B cell (primary cell): Measurements from ENCODE around the gene OR51B2. TPM values are rescaled to one million over a fixed set of nuclear protein-coding genes. Genes with fewer than 3 reads are reported as not detected.

Source experiments
- ATAC-seq: fragments of 200-7000 bp; cut with Tn5 transposase; one replicate; pipeline ENCODE4 v1.10.0; 2021; ENCODE audit warnings: low read depth, mild to moderate bottlenecking, moderate number of reproducible peaks, moderate library complexity
- CTCF ChIA-PET: fragments of 350-600 bp; sonication (Branson Sonifier 250); formaldehyde crosslinking; loops from one replicate; lab custom pipeline; 2021; ENCODE audit warnings: antibody characterized with exemption, inconsistent platforms; lab: Charles Lee
- POLR2A ChIA-PET: fragments of 350-600 bp; sonication (Branson Sonifier 250); formaldehyde crosslinking; loops from one replicate; lab custom pipeline; 2021; ENCODE audit warnings: antibody characterized with exemption; lab: Charles Lee
- DNase-seq: peaks from one replicate; pipeline ENCODE4 v3.0.0; 2013
- H2AFZ ChIP-seq: 2 replicates; pipeline ENCODE4 v1.6.1; 2012; ENCODE audit warnings: mild to moderate bottlenecking, low read depth, low read length; ENCODE audit not compliant: insufficient read depth, poor library complexity, severe bottlenecking
- H3K27ac ChIP-seq, 2 donors: 1 replicate in 1 of 2; 2 replicates in 1 of 2; pipeline ENCODE4 v1.5.1; 2012 to 2013; ENCODE audit warnings: low read length in 2 of 2, mild to moderate bottlenecking in 2 of 2, moderate library complexity in 1 of 2
- H3K27me3 ChIP-seq, 4 experiments: fragments of 200-600 bp in 1 of 4; sonication (generic) in 1 of 4; replicated peaks in 1 of 4; 1 replicate in 2 of 4; 2 replicates in 2 of 4; pipeline versions ENCODE4 v1.6.1 to v1.7.0; 2013 to 2016; ENCODE audit warnings: low read length in 3 of 4, mild to moderate bottlenecking in 2 of 4, mixed read lengths in 1 of 4, moderate library complexity in 1 of 4; ENCODE audit not compliant: insufficient read depth in 4 of 4, control insufficient read depth in 3 of 4; ENCODE audit errors: control extremely low read depth in 1 of 4
- H3K36me3 ChIP-seq, 2 experiments: replicated peaks in 1 of 2; 1 replicate in 1 of 2; 2 replicates in 1 of 2; pipeline versions ENCODE4 v1.6.1 to v1.7.1; 2013; ENCODE audit warnings: low read length in 1 of 2; ENCODE audit not compliant: insufficient read depth in 2 of 2, control insufficient read depth in 1 of 2; ENCODE audit errors: control extremely low read depth in 1 of 2, extremely low read depth in 1 of 2
- H3K4me1 ChIP-seq, 2 donors: fragments of 200-600 bp in 1 of 2; sonication (generic) in 1 of 2; 1 replicate in 1 of 2; 2 replicates in 1 of 2; pipeline versions ENCODE4 v1.5.1 to v1.6.1; 2013 to 2017; ENCODE audit warnings: low read length in 2 of 2; ENCODE audit not compliant: control insufficient read depth in 2 of 2, insufficient read depth in 2 of 2
- H3K4me2 ChIP-seq: replicated peaks from 2 replicates; pipeline ENCODE3; 2012; ENCODE audit warnings: mild to moderate bottlenecking, low read depth, low read length; ENCODE audit not compliant: poor library complexity, severe bottlenecking
- H3K4me3 ChIP-seq, 5 experiments: fragments of 200-600 bp in 1 of 5; sonication (generic) in 1 of 5; 1 replicate in 3 of 5; 2 replicates in 2 of 5; pipeline versions ENCODE4 v1.5.1 to v1.7.0; 2011 to 2016; ENCODE audit warnings: low read length in 4 of 5, mild to moderate bottlenecking in 4 of 5, low read depth in 2 of 5, control low read depth in 1 of 5, moderate library complexity in 1 of 5; ENCODE audit not compliant: insufficient read depth in 1 of 5; ENCODE audit errors: control extremely low read depth in 1 of 5, extremely low read depth in 1 of 5
- H3K79me2 ChIP-seq: fragments of 200-600 bp; sonication (generic); one replicate; pipeline ENCODE4 v1.6.0; 2016; ENCODE audit warnings: low read length; ENCODE audit not compliant: control insufficient read depth, insufficient read depth
- H3K9ac ChIP-seq: fragments of 200-600 bp; sonication (generic); 2 replicates; pipeline ENCODE4 v1.6.1; 2017; ENCODE audit warnings: mild to moderate bottlenecking, low read length, moderate library complexity
- H3K9me3 ChIP-seq, 3 donors: one replicate each; pipeline versions ENCODE4 v1.6.1 to v1.7.1; 2013; ENCODE audit warnings: low read length in 2 of 3; ENCODE audit not compliant: control insufficient read depth in 2 of 3, insufficient read depth in 1 of 3; ENCODE audit errors: control extremely low read depth in 1 of 3
- H4K20me1 ChIP-seq: 2 replicates; pipeline ENCODE4 v1.6.0; 2012; ENCODE audit warnings: mild to moderate bottlenecking, low read length; ENCODE audit not compliant: insufficient read depth, control insufficient read depth, poor library complexity, severe bottlenecking
- H3K27ac Mint-ChIP-seq: one replicate; pipeline ENCODE4 v1.8.0; 2021; ENCODE audit warnings: mixed read lengths
- H3K27me3 Mint-ChIP-seq: one replicate; pipeline ENCODE4 v1.8.0; 2021; ENCODE audit warnings: mixed read lengths
- H3K4me1 Mint-ChIP-seq: one replicate; pipeline ENCODE4 v1.8.0; 2021; ENCODE audit warnings: mixed read lengths
- H3K4me3 Mint-ChIP-seq: one replicate; pipeline ENCODE4 v1.8.0; 2021; ENCODE audit warnings: mixed read lengths
- H3K9me3 Mint-ChIP-seq: one replicate; pipeline ENCODE4 v1.8.0; 2022; ENCODE audit warnings: mixed read lengths; ENCODE audit not compliant: insufficient read depth
- CTCF ChIP-seq: fragments of 200-600 bp; IDR thresholded peaks from one replicate; pipeline ENCODE4 v1.8.0; 2022; ENCODE audit warnings: antibody characterized with exemption, mild to moderate bottlenecking
- EZH2 ChIP-seq: IDR thresholded peaks from 2 replicates; pipeline ENCODE4 v1.6.1; 2012; ENCODE audit warnings: borderline replicate concordance, low read depth, mild to moderate bottlenecking, moderate library complexity, low read length; ENCODE audit not compliant: insufficient read depth, poor library complexity, severe bottlenecking
- WGBS: methylation state at CpG from one replicate; pipeline ENCODE4 v1.1.5; 2013; ENCODE audit warnings: missing lambda C conversion rate; ENCODE audit not compliant: insufficient coverage; 5-methylcytosine and 5-hydroxymethylcytosine counted together
- intact Hi-C: fragments of 100-400 bp; cut with micrococcal nuclease; formaldehyde crosslinking; loops from one replicate; pipeline ENCODE4 v1.10.0; 2022
- polyA plus RNA-seq: library from polyadenylated mRNA; depleted of rRNA; stranded (reverse); fragments of >200 nt; gene quantifications from 2 replicates; pipeline ENCODE4 v1.2.3, GENCODE V29; 2012
- total RNA-seq, 2 donors: library from RNA; stranded (reverse); fragments of 120-200 nt in 1 of 2; gene quantifications; 1 replicate in 1 of 2; 2 replicates in 1 of 2; pipeline versions ENCODE4 v1.2.3 to v1.2.4, GENCODE V29; 2013 to 2022

The OR51B2 gene
- total and polyA plus RNA-seq, 2 donors (not counting 1 experiment from before 2014, with no cell fraction given): not detected

- intact Hi-C loops: no loop called here
- DNase-seq: no peak
- no peak for ATAC-seq
- Histone ChIP-seq H3K27ac (no peak overlapping the region), H3K27me3 (peaks cover 0 to 4% (median 0%) of the 10 kb centered on the region in 4 experiments), H3K9ac (no peak overlapping the region), H4K20me1 (no peaks in the 10 kb centered on the region), H3K9me3 (peaks cover 0 to 2% (median 2%) of the 10 kb centered on the region in 3 donors), H3K79me2 (no peaks in the 10 kb centered on the region), H2AFZ (no peak overlapping the region), H3K4me1 (no peaks in the 10 kb centered on the region), H3K36me3 (no peaks in the 10 kb centered on the region), H3K4me3 (no peak overlapping the region), H3K4me2 (no peak overlapping the region)
- ChIA-PET POLR2A (no interaction called here), CTCF (no interaction called here)
- H3K27ac Mint-ChIP-seq: no peak overlapping the region
- no peaks in the 10 kb centered on the region for H3K4me1 Mint-ChIP-seq
- H3K9me3 Mint-ChIP-seq: peaks cover 3% of the 10 kb centered on the region
- H3K4me3 Mint-ChIP-seq: no peak overlapping the region
- no peak for TF ChIP-seq EZH2
- no peak for TF ChIP-seq CTCF
- H3K27me3 Mint-ChIP-seq: peaks cover 16% of the 10 kb centered on the region
- WGBS: no CpG with 5 or more reads among the region's 3 CpGs
Observed at GRCh38 chr11:5368502-5369043, 44.5 kb upstream of the OR51B2 start.

GRCh38 chr11:5367448-5368074, 43.5 kb upstream of the OR51B2 start:
- CTCF ChIA-PET: no interaction called here
- H3K27ac Mint-ChIP-seq: no peak overlapping the region
- no peak overlapping the region for H3K27ac ChIP-seq
- no peak overlapping the region for H3K9ac ChIP-seq
- H2AFZ ChIP-seq: no peak overlapping the region
- ATAC-seq (no peak), DNase-seq (no peak)
- TF ChIP-seq EZH2: no peak
- no peak for TF ChIP-seq CTCF
- H3K4me3 ChIP-seq: no peak overlapping the region
- peaks cover 0 to 4% (median 0%) of the 10 kb centered on the region in 4 experiments for H3K27me3 ChIP-seq
- H4K20me1 ChIP-seq: no peaks in the 10 kb centered on the region
- no peak overlapping the region for H3K4me2 ChIP-seq
- H3K9me3 Mint-ChIP-seq: peaks cover under 1% of the 10 kb centered on the region
- H3K9me3 ChIP-seq: no peaks in the 10 kb centered on the region
- intact Hi-C loops: no loop called here
- POLR2A ChIA-PET: no interaction called here
- H3K79me2 ChIP-seq: no peaks in the 10 kb centered on the region
- H3K4me3 Mint-ChIP-seq: no peak overlapping the region
- H3K4me1 ChIP-seq: no peaks in the 10 kb centered on the region
- H3K27me3 Mint-ChIP-seq: peaks cover 16% of the 10 kb centered on the region
- H3K36me3 ChIP-seq: no peaks in the 10 kb centered on the region
- H3K4me1 Mint-ChIP-seq: no peaks in the 10 kb centered on the region
- WGBS: 100% methylated on average over 1 of the region's 2 CpGs
